Bronchial epithelial cell (primary cell): Measurements from ENCODE around the gene TNN. TPM values are rescaled to one million over a fixed set of nuclear protein-coding genes. Genes with fewer than 3 reads are reported as not detected.

Experiments used
- DNase-seq: peaks from one replicate; pipeline ENCODE4 v3.0.0-alpha.2; 2010; ENCODE audit warnings: low read depth
- FAIRE-seq: peaks from 2 replicates; lab custom pipeline; 2011; peaks lifted over from hg19 to GRCh38; lab: Jason Lieb, UNC
- H3K27me3 ChIP-seq: 2 replicates; pipeline ENCODE4 v1.5.1; 2011; ENCODE audit warnings: low read length; ENCODE audit not compliant: control insufficient read depth, insufficient read depth
- H3K36me3 ChIP-seq: 2 replicates; pipeline ENCODE4 v1.5.1; 2011; ENCODE audit warnings: low read length; ENCODE audit not compliant: control insufficient read depth, insufficient read depth
- H3K4me3 ChIP-seq: 2 replicates; pipeline ENCODE4 v1.5.1; 2011; ENCODE audit warnings: mild to moderate bottlenecking, low read depth, low read length, control low read depth
- total RNA-seq: library from RNA; depleted of rRNA; stranded (reverse); fragments of >200 nt; gene quantifications from 2 replicates; pipeline ENCODE4 v1.2.1, GENCODE V29; 2014
- TF ChIP-seq, protein P1 (sequence below): IDR thresholded peaks from 2 replicates; pipeline ENCODE4 v1.5.1; 2011; ENCODE audit warnings: mild to moderate bottlenecking, moderate library complexity, low read length, control low read depth, inconsistent platforms; ENCODE audit not compliant: insufficient read depth, severe bottlenecking

TNN gene
- total RNA-seq, 1 donor from 2014 or later, result not detected

DNA sequence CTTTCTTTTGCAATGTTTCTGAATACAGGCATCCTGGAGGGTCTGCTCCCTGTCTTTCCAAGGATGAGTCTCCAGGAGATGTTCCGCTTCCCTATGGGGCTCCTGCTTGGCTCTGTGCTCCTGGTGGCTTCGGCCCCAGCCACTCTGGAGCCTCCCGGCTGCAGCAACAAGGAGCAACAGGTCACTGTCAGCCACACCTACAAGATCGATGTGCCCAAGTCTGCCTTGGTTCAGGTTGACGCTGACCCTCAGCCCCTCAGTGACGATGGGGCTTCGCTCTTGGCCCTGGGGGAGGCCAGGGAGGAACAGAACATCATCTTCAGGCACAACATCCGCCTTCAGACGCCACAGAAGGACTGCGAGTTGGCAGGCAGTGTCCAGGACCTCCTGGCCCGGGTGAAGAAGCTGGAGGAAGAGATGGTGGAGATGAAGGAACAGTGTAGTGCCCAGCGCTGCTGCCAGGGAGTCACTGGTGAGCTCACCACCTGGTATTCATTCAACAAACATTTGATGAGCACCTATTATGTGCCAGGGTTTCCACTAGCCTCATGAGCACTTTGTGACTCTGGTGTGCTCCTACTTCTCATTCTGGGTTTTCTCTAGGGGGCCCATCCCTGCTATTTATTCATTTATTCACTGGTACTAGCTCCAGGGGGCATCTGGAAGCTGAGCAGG lies 9.9 kb downstream of the TNN start:
- FAIRE-seq, result no peak
- no peaks in the 10 kb centered on the region for H3K36me3 ChIP-seq
- no peak for DNase-seq
- TF ChIP-seq, protein P1, sequence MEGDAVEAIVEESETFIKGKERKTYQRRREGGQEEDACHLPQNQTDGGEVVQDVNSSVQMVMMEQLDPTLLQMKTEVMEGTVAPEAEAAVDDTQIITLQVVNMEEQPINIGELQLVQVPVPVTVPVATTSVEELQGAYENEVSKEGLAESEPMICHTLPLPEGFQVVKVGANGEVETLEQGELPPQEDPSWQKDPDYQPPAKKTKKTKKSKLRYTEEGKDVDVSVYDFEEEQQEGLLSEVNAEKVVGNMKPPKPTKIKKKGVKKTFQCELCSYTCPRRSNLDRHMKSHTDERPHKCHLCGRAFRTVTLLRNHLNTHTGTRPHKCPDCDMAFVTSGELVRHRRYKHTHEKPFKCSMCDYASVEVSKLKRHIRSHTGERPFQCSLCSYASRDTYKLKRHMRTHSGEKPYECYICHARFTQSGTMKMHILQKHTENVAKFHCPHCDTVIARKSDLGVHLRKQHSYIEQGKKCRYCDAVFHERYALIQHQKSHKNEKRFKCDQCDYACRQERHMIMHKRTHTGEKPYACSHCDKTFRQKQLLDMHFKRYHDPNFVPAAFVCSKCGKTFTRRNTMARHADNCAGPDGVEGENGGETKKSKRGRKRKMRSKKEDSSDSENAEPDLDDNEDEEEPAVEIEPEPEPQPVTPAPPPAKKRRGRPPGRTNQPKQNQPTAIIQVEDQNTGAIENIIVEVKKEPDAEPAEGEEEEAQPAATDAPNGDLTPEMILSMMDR, result no peak
- no peaks in the 10 kb centered on the region for H3K27me3 ChIP-seq
- no peak overlapping the region for H3K4me3 ChIP-seq

DNA sequence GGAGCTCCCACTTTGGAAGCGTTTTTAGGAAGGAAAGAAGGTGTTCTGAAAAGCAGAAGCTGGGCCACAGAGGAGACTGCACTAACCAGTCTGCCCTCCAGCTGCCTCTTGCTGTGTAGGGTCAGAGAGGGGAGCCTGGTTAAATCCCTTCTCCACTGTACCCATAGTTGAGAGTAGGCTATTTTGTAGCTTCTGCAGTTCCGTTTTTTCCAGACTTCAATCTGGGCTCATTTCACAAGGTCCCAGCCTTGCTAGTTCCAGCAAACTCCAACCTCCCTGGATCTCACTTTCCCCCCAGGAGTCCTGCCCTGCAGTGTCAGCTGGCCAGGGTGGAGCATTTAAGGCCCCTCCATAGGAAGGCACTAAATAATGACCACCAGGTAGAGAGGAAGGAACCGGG lies 11.0 kb downstream of the TNN start:
- H3K36me3 ChIP-seq, result no peaks in the 10 kb centered on the region
- TF ChIP-seq, protein P1, result no peak
- FAIRE-seq, result no peak
- H3K27me3 ChIP-seq, result no peaks in the 10 kb centered on the region
- DNase-seq, result no peak
- no peak overlapping the region for H3K4me3 ChIP-seq

DNA sequence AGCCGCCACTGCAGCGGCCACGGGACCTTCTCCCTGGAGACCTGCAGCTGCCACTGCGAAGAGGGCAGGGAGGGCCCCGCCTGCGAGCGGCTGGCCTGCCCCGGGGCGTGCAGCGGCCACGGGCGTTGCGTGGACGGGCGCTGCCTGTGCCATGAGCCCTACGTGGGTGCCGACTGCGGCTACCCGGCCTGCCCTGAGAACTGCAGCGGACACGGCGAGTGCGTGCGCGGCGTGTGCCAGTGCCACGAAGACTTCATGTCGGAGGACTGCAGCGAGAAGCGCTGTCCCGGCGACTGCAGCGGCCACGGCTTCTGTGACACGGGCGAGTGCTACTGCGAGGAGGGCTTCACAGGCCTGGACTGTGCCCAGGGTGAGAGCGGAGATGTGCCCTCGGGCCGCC lies 11.7 kb downstream of the TNN start:
- no peaks in the 10 kb centered on the region for H3K36me3 ChIP-seq
- H3K4me3 ChIP-seq, result no peak overlapping the region
- no peak for FAIRE-seq
- H3K27me3 ChIP-seq, result no peaks in the 10 kb centered on the region
- TF ChIP-seq, protein P1, result no peak
- no peak for DNase-seq

DNA sequence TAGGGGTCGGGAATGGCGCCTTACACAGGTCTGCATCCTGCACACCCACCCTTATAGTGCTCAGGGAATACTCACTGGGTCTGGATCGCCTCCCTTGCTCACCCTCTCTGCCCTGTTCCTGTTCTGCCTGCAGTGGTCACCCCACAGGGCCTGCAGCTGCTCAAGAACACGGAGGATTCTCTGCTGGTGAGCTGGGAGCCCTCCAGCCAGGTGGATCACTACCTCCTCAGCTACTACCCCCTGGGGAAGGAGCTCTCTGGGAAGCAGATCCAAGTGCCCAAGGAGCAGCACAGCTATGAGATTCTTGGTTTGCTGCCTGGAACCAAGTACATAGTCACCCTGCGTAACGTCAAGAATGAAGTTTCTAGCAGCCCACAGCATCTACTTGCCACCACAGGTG lies 12.4 kb downstream of the TNN start:
- Histone ChIP-seq H3K27me3 (no peaks in the 10 kb centered on the region), H3K36me3 (no peaks in the 10 kb centered on the region), H3K4me3 (no peak overlapping the region)
- FAIRE-seq, result no peak
- DNase-seq, result no peak
- TF ChIP-seq, protein P1, result no peak

DNA sequence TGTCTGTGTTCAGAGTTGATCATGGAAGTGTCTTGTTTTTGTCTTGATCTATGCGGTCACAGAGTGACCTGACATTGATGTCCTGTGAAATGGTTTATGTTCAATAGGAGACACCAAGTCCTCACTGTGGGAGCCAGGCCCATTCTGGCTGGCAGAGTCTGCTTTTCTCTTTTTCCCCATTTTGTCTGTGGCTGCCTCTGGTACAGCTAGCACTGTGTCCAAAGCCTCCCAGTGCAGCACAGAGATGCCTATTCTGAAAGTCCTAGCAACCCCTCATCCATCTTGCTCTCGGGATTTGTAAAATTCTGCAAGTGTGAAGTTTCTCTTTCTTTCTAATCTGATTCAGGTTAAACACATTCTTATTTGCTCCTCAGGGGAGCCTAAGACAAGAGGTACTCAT lies 14.3 kb downstream of the TNN start:
- Histone ChIP-seq H3K4me3 (no peak overlapping the region), H3K27me3 (no peaks in the 10 kb centered on the region), H3K36me3 (no peaks in the 10 kb centered on the region)
- FAIRE-seq (no peak), DNase-seq (no peak)
- TF ChIP-seq, protein P1, result no peak

DNA sequence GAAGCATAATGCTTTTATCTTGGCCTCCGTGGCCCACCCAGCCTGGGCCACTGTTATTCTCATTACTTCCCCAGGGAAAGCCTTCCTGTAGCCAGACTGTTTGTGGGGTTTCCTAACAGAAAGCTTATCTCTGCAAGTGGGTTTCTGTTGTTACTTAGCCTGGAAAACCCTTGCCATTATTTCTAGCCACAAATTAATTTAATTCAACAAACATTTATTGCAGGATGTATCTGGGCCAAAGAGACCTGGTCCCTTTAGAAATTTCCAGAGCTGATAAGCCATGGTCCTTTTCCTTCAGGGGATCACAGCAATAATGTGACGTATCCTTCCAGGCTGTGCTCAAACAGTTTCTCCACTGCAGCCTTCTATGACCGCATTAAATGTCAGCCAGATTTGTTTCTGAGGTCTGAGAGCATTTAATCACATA lies 20.9 kb downstream of the TNN start:
- no peak overlapping the region for H3K4me3 ChIP-seq
- H3K27me3 ChIP-seq, result no peaks in the 10 kb centered on the region
- TF ChIP-seq, protein P1, result no peak
- H3K36me3 ChIP-seq, result no peaks in the 10 kb centered on the region
- DNase-seq (no peak), FAIRE-seq (no peak)
